ENCODE results near the gene DUSP5. TPM values are rescaled to one million over a fixed set of nuclear protein-coding genes. Genes with fewer than 3 reads are reported as not detected.

DUSP5 gene
- total RNA-seq, 1 experiment from 2014 or later: 14.2 TPM

DNA sequence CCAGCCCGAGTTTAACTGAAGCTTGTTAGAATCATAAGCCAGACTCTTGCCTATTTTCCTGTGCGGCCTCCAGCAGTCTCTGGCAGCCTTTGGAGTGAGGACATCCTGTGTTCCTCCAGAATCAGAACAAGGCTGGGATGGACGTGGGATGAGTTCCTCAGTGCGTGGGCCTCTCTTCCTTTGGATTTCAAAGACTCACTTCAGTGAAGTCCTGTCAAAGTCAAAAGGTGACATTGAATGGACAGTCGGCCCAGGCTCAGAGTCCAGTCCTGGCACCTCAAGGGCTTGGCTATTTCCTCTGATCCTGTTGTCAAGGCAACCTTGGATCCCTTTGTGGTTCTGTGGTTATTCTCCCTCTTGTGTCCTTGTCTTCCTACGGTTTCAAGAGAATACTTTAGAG lies 48.4 kb downstream of the DUSP5 start:
- H3K27me3 ChIP-seq (ENCODE audit: insufficient read depth, low read depth): no peaks in the 10 kb centered on the region
- CTCF ChIA-PET: interaction anchor here (0.6 to 0.7 kb wide), 2 partner anchors 239 to 315 kb away, joined by 3 read pairs; no protein-coding TSS in a partner anchor
- no peak for DNase-seq
- no peak overlapping the region for H3K4me3 ChIP-seq
- no peaks in the 10 kb centered on the region for H3K9me3 ChIP-seq (ENCODE audit: insufficient read depth, low read depth)
- no TSS peak for BruUV-seq (replicated peaks)
- H3K4me1 ChIP-seq (replicated peaks; ENCODE audit: insufficient read depth): no peaks in the 10 kb centered on the region
- intact Hi-C loops (cut with micrococcal nuclease; ENCODE audit: unreplicated experiment): loop anchor here (2.0 to 5.0 kb wide), 3 partner anchors 47 to 187 kb away; no protein-coding TSS in a partner anchor
- no peak overlapping the region for H3K4me2 ChIP-seq
- no peak overlapping the region for H3K27ac ChIP-seq
- H3K36me3 ChIP-seq (ENCODE audit: low read depth): no peaks in the 10 kb centered on the region
- H3K9me2 ChIP-seq (ENCODE audit: insufficient read depth): no peaks in the 10 kb centered on the region
- POLR2A ChIA-PET (ENCODE audit: unreplicated experiment): no interaction called here
- H2AFZ ChIP-seq: no peak overlapping the region
- H3K79me2 ChIP-seq (ENCODE audit: low read depth): no peaks in the 10 kb centered on the region
- H3F3A ChIP-seq (ENCODE audit: insufficient read depth, low read depth): no peaks in the 10 kb centered on the region
- no peak for TF ChIP-seq EZH2 (IDR thresholded peaks at IDR 0.05; ENCODE audit: low read depth)
- TF ChIP-seq, protein P1, sequence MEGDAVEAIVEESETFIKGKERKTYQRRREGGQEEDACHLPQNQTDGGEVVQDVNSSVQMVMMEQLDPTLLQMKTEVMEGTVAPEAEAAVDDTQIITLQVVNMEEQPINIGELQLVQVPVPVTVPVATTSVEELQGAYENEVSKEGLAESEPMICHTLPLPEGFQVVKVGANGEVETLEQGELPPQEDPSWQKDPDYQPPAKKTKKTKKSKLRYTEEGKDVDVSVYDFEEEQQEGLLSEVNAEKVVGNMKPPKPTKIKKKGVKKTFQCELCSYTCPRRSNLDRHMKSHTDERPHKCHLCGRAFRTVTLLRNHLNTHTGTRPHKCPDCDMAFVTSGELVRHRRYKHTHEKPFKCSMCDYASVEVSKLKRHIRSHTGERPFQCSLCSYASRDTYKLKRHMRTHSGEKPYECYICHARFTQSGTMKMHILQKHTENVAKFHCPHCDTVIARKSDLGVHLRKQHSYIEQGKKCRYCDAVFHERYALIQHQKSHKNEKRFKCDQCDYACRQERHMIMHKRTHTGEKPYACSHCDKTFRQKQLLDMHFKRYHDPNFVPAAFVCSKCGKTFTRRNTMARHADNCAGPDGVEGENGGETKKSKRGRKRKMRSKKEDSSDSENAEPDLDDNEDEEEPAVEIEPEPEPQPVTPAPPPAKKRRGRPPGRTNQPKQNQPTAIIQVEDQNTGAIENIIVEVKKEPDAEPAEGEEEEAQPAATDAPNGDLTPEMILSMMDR (conservative IDR thresholded peaks at IDR 0.05): no peak
- H4K20me1 ChIP-seq (ENCODE audit: insufficient read depth): no peaks in the 10 kb centered on the region

DNA sequence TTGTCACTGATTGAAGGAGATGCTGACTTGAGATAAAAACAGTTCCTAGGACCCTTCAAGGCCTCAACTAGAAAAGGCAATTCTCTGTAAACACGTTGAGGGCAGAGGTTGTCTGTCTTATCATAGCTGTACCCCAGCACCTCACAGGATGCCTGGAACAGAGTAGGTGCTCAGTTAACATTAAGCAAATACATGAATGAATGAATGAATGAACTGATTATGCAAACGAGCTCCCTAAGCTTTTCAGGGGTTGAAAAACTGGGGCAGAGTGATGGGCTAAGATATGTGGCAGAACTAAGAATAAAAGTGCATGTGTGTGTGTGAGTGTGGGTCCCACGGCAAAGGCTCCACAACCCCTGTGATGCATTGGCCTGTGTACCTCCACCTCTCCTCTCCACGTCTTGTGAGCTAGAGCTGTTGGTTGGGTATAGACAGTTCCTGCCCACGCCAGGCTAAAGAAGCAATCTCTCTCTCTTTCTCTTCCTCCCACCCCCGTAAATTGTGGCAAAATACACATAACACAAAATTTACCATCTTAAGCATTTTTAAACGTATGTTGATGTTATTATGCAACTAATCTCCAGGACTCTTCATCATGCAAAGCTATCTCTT lies 48.9 kb downstream of the DUSP5 start:
- no peaks in the 10 kb centered on the region for H3K36me3 ChIP-seq (ENCODE audit: low read depth)
- H3K4me2 ChIP-seq: no peak overlapping the region

DNA sequence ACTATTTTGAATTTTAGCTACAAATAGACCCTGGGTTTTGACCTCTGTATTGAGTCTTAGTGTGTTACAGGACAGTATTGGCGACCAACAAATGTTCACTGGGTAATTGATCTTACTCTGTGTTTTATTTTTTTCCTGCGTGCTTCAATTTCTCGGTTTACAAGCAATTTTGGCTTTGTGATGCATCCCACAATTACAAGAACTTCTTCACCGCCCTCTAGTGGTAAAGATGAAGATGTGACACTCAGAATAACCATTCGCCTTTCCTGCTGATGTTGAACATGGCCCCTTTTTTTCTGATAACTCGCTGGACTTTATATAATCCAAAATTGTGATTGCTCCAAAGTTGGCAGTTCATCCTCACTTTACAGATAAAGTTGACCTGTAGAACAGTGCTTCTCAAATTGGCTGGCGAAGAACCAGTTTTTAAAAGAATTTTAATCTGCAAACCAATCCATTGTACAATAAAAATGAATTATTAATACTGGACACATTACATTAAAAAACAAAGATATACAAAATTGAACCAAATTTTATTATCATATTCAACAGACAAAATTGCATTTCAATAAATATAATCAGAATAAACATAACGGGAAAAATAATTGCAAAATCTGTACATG lies 49.5 kb downstream of the DUSP5 start:
- Histone ChIP-seq H3K9me3 (ENCODE audit: insufficient read depth, low read depth) (no peaks in the 10 kb centered on the region), H4K20me1 (ENCODE audit: insufficient read depth) (no peaks in the 10 kb centered on the region), H3K79me2 (ENCODE audit: low read depth) (no peaks in the 10 kb centered on the region), H3K4me2 (no peak overlapping the region), H3K4me1 (replicated peaks; ENCODE audit: insufficient read depth) (no peaks in the 10 kb centered on the region), H3K27ac (no peak overlapping the region), H3F3A (ENCODE audit: insufficient read depth, low read depth) (no peaks in the 10 kb centered on the region), H3K4me3 (no peak overlapping the region), H3K36me3 (ENCODE audit: low read depth) (no peaks in the 10 kb centered on the region), H3K27me3 (ENCODE audit: insufficient read depth, low read depth) (no peaks in the 10 kb centered on the region), H3K9me2 (ENCODE audit: insufficient read depth) (no peaks in the 10 kb centered on the region), H2AFZ (no peak overlapping the region)
- TF ChIP-seq, protein P1 (conservative IDR thresholded peaks at IDR 0.05): peak; percentile 83
- TF ChIP-seq EZH2 (IDR thresholded peaks at IDR 0.05; ENCODE audit: low read depth): no peak
- POLR2A ChIA-PET (ENCODE audit: unreplicated experiment): no interaction called here
- BruUV-seq (replicated peaks): no TSS peak
- intact Hi-C loops (cut with micrococcal nuclease; ENCODE audit: unreplicated experiment): loop anchor here (1.0 to 5.0 kb wide), 5 partner anchors 48 to 236 kb away; no protein-coding TSS in a partner anchor
- no peak for DNase-seq
- CTCF ChIA-PET: interaction anchor here (0.6 kb wide), 1 partner anchor 40 kb away, joined by 3 read pairs; no protein-coding TSS in a partner anchor

More for the DNA sequence above, 48.9 kb downstream of the DUSP5 start:
- CTCF ChIA-PET: interaction anchor here (0.6 to 0.7 kb wide), 2 partner anchors 40 to 240 kb away, joined by 3 read pairs; no protein-coding TSS in a partner anchor
- Histone ChIP-seq H3K27me3 (ENCODE audit: insufficient read depth, low read depth) (no peaks in the 10 kb centered on the region), H3K9me2 (ENCODE audit: insufficient read depth) (no peaks in the 10 kb centered on the region), H3K4me1 (replicated peaks; ENCODE audit: insufficient read depth) (no peaks in the 10 kb centered on the region), H3K79me2 (ENCODE audit: low read depth) (no peaks in the 10 kb centered on the region), H3K9me3 (ENCODE audit: insufficient read depth, low read depth) (no peaks in the 10 kb centered on the region), H3F3A (ENCODE audit: insufficient read depth, low read depth) (no peaks in the 10 kb centered on the region), H4K20me1 (ENCODE audit: insufficient read depth) (no peaks in the 10 kb centered on the region), H3K27ac (no peak overlapping the region), H3K4me3 (no peak overlapping the region), H2AFZ (no peak overlapping the region)
- no peak for TF ChIP-seq EZH2 (IDR thresholded peaks at IDR 0.05; ENCODE audit: low read depth)
- TF ChIP-seq, protein P1 (conservative IDR thresholded peaks at IDR 0.05): no peak
- BruUV-seq (replicated peaks): no TSS peak
- POLR2A ChIA-PET (ENCODE audit: unreplicated experiment): no interaction called here
- no peak for DNase-seq
- intact Hi-C loops (cut with micrococcal nuclease; ENCODE audit: unreplicated experiment): loop anchor here (1.0 to 5.0 kb wide), 5 partner anchors 48 to 235 kb away; no protein-coding TSS in a partner anchor

Measured in PC-9 (cell line).